SK-N-SH (cell line): Measurements from ENCODE around the gene ST3GAL6.
A peak's percentile ranks its signal among the peaks of the same experiment; 100 is the strongest.

Experiments
- EP300 ChIP-seq, 2 experiments: IDR thresholded peaks; 2 replicates each; pipeline versions ENCODE4 v1.4.0 to v1.6.1; 2012; ENCODE audit warnings: borderline replicate concordance in 1 of 2, low read depth in 1 of 2, low read length in 1 of 2
- GATA2 ChIP-seq: sonication (generic); formaldehyde crosslinking; IDR thresholded peaks from 2 replicates; pipeline ENCODE4 v1.5.0; 2020; ENCODE audit warnings: mild to moderate bottlenecking, missing genetic modification reagents
- RFX5 ChIP-seq: IDR thresholded peaks from 2 replicates; pipeline ENCODE4 v1.6.1; 2012; ENCODE audit warnings: mild to moderate bottlenecking, improper control_type of control experiment, low read length
- SMC3 ChIP-seq: IDR thresholded peaks from 2 replicates; pipeline ENCODE4 v1.6.1; 2012; ENCODE audit warnings: low read depth, low read length, improper control_type of control experiment
- TAF1 ChIP-seq: IDR thresholded peaks from 2 replicates; pipeline ENCODE4 v1.6.1; 2012; ENCODE audit warnings: low read depth, mild to moderate bottlenecking, low read length, moderate library complexity, borderline replicate concordance
- TF ChIP-seq, protein P1 (sequence below): fragments of 200-600 bp; sonication (generic); IDR thresholded peaks from 2 replicates; pipeline ENCODE4 v1.6.1; 2017; ENCODE audit warnings: antibody characterized with exemption, mild to moderate bottlenecking, moderate library complexity
- TF ChIP-seq, protein P2 (sequence below): fragments of 150-350 bp; IDR thresholded peaks from 2 replicates; pipeline ENCODE4 v1.6.1; 2017; ENCODE audit warnings: antibody characterized with exemption, low read length, low read depth, borderline replicate concordance
- TF ChIP-seq, protein P3 (sequence below): IDR thresholded peaks from 2 replicates; pipeline ENCODE4; 2012
- TF ChIP-seq, protein P4 (sequence below): fragments of 150-350 bp; IDR thresholded peaks from 2 replicates; pipeline ENCODE4 v1.6.1; 2016; ENCODE audit warnings: mild to moderate bottlenecking, low read depth, low read length
- TF ChIP-seq, protein P5 (sequence below): IDR thresholded peaks from 2 replicates; pipeline ENCODE4 v1.4.0; 2012; ENCODE audit warnings: low read depth, borderline replicate concordance
- TF ChIP-seq, protein P6 (sequence below): IDR thresholded peaks from 2 replicates; pipeline ENCODE4 v1.4.0; 2012; ENCODE audit warnings: low read depth

DNA sequence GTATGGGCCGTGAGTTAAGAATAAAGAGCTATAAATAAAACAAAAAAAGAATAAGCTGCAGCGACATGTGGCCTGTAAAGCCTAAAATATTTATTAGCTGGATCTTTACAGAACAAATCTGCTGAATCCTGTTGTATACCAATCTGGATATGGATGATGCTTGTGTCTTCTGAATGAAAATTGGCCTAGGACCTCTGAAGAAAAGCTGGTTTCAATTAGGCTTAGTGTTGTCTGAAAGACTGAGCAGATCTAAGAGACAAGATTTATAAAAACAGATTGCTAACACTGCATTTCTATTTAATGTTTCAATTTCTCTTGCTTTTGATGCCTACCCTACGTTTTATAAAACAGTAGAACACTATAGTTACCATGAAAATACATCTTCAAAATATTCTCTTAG lies 57.9 kb downstream of the ST3GAL6 start:
- TF ChIP-seq, protein P1, sequence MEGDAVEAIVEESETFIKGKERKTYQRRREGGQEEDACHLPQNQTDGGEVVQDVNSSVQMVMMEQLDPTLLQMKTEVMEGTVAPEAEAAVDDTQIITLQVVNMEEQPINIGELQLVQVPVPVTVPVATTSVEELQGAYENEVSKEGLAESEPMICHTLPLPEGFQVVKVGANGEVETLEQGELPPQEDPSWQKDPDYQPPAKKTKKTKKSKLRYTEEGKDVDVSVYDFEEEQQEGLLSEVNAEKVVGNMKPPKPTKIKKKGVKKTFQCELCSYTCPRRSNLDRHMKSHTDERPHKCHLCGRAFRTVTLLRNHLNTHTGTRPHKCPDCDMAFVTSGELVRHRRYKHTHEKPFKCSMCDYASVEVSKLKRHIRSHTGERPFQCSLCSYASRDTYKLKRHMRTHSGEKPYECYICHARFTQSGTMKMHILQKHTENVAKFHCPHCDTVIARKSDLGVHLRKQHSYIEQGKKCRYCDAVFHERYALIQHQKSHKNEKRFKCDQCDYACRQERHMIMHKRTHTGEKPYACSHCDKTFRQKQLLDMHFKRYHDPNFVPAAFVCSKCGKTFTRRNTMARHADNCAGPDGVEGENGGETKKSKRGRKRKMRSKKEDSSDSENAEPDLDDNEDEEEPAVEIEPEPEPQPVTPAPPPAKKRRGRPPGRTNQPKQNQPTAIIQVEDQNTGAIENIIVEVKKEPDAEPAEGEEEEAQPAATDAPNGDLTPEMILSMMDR: no peak
- peak; percentile 47; the same call in 1 of the 2 replicates for TF ChIP-seq GATA2 (CRISPR knock-in tag)
- TF ChIP-seq, protein P2, sequence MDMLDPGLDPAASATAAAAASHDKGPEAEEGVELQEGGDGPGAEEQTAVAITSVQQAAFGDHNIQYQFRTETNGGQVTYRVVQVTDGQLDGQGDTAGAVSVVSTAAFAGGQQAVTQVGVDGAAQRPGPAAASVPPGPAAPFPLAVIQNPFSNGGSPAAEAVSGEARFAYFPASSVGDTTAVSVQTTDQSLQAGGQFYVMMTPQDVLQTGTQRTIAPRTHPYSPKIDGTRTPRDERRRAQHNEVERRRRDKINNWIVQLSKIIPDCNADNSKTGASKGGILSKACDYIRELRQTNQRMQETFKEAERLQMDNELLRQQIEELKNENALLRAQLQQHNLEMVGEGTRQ: no peak
- no peak for TF ChIP-seq TAF1
- no peak for TF ChIP-seq RFX5
- TF ChIP-seq EP300 (IDR thresholded peaks at IDR 0.05; ENCODE audit: borderline replicate concordance in 1 of 2, low read depth in 1 of 2, low read length in 1 of 2): 0 out of 4 replicates have a peak, but pooled peaks of 1 of the 2 experiments have one; percentile 18
- TF ChIP-seq, protein P3, sequence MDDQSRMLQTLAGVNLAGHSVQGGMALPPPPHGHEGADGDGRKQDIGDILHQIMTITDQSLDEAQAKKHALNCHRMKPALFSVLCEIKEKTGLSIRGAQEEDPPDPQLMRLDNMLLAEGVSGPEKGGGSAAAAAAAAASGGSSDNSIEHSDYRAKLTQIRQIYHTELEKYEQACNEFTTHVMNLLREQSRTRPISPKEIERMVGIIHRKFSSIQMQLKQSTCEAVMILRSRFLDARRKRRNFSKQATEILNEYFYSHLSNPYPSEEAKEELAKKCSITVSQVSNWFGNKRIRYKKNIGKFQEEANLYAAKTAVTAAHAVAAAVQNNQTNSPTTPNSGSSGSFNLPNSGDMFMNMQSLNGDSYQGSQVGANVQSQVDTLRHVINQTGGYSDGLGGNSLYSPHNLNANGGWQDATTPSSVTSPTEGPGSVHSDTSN: no peak
- TF ChIP-seq, protein P4, sequence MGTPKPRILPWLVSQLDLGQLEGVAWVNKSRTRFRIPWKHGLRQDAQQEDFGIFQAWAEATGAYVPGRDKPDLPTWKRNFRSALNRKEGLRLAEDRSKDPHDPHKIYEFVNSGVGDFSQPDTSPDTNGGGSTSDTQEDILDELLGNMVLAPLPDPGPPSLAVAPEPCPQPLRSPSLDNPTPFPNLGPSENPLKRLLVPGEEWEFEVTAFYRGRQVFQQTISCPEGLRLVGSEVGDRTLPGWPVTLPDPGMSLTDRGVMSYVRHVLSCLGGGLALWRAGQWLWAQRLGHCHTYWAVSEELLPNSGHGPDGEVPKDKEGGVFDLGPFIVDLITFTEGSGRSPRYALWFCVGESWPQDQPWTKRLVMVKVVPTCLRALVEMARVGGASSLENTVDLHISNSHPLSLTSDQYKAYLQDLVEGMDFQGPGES: no peak
- TF ChIP-seq, protein P5, sequence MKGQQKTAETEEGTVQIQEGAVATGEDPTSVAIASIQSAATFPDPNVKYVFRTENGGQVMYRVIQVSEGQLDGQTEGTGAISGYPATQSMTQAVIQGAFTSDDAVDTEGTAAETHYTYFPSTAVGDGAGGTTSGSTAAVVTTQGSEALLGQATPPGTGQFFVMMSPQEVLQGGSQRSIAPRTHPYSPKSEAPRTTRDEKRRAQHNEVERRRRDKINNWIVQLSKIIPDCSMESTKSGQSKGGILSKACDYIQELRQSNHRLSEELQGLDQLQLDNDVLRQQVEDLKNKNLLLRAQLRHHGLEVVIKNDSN: no peak
- TF ChIP-seq SMC3: no peak
- TF ChIP-seq, protein P6, sequence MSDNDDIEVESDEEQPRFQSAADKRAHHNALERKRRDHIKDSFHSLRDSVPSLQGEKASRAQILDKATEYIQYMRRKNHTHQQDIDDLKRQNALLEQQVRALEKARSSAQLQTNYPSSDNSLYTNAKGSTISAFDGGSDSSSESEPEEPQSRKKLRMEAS: no peak
